Neural progenitor cell (in vitro differentiated cells): ENCODE measurements around the gene MAD2L1.

Experiments used
- EZH2 ChIP-seq: fragments of 200-600 bp; sonication (generic); IDR thresholded peaks from 2 replicates; pipeline ENCODE4 v1.6.1; 2017; ENCODE audit warnings: antibody characterized with exemption, mild to moderate bottlenecking, moderate library complexity
- EZH2phosphoT487 ChIP-seq: fragments of 200-600 bp; sonication (generic); IDR thresholded peaks from 2 replicates; pipeline ENCODE4 v1.6.1; 2017; ENCODE audit warnings: antibody characterized with exemption
- TF ChIP-seq, protein P1 (sequence below): fragments of 200-600 bp; sonication (generic); IDR thresholded peaks from 2 replicates; pipeline ENCODE4 v1.5.1; 2017; ENCODE audit warnings: antibody characterized with exemption, mild to moderate bottlenecking

DNA sequence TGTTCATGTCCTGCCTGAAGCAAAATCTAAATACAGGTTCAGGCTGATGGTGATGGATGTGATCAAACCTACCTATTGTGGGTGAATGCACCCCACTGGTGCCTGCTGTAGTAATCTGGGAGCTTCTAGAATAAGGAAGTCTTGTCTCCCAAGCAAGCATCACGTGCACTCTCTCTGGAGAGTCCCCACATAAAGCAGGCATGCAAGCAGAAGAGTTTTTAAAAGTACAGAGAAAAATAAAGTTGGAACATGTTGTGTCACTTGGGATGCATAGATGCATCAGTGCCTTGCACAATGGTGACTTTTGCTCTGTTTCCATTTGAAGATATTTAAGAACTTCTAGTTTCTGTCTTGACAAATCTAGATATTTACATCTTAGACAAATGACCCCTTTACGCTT, 54.9 kb downstream of the MAD2L1 start:
- TF ChIP-seq, protein P1, sequence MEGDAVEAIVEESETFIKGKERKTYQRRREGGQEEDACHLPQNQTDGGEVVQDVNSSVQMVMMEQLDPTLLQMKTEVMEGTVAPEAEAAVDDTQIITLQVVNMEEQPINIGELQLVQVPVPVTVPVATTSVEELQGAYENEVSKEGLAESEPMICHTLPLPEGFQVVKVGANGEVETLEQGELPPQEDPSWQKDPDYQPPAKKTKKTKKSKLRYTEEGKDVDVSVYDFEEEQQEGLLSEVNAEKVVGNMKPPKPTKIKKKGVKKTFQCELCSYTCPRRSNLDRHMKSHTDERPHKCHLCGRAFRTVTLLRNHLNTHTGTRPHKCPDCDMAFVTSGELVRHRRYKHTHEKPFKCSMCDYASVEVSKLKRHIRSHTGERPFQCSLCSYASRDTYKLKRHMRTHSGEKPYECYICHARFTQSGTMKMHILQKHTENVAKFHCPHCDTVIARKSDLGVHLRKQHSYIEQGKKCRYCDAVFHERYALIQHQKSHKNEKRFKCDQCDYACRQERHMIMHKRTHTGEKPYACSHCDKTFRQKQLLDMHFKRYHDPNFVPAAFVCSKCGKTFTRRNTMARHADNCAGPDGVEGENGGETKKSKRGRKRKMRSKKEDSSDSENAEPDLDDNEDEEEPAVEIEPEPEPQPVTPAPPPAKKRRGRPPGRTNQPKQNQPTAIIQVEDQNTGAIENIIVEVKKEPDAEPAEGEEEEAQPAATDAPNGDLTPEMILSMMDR, result no peak
- no peak for TF ChIP-seq EZH2
- TF ChIP-seq EZH2phosphoT487, result no peak
